Activated naive CD8-positive, alpha-beta T cell (primary cell): Measurements from ENCODE around the gene MAPK4.

Experiments used
- H3K27ac Mint-ChIP-seq: one replicate; pipeline ENCODE4 v1.8.0; 2021; ENCODE audit warnings: mixed read lengths
- H3K27me3 Mint-ChIP-seq: one replicate; pipeline ENCODE4 v1.8.0; 2021; ENCODE audit warnings: mixed read lengths
- H3K36me3 Mint-ChIP-seq: one replicate; pipeline ENCODE4 v1.8.0; 2021; ENCODE audit warnings: mixed read lengths
- H3K4me1 Mint-ChIP-seq: one replicate; pipeline ENCODE4 v1.8.0; 2021; ENCODE audit warnings: low read depth, mixed read lengths
- H3K4me3 Mint-ChIP-seq: one replicate; pipeline ENCODE4 v1.8.0; 2021; ENCODE audit warnings: mild to moderate bottlenecking, mixed read lengths
- H3K9me3 Mint-ChIP-seq: one replicate; pipeline ENCODE4 v1.8.0; 2021; ENCODE audit warnings: low read depth, mixed read lengths

The MAPK4 gene

GRCh38 chr18:50644146-50644545, 84.3 kb downstream of the MAPK4 start:
- no peak overlapping the region for H3K4me3 Mint-ChIP-seq
- H3K36me3 Mint-ChIP-seq = no peaks in the 10 kb centered on the region
- H3K4me1 Mint-ChIP-seq = no peaks in the 10 kb centered on the region
- no peaks in the 10 kb centered on the region for H3K9me3 Mint-ChIP-seq
- no peak overlapping the region for H3K27ac Mint-ChIP-seq
- no peaks in the 10 kb centered on the region for H3K27me3 Mint-ChIP-seq

DNA sequence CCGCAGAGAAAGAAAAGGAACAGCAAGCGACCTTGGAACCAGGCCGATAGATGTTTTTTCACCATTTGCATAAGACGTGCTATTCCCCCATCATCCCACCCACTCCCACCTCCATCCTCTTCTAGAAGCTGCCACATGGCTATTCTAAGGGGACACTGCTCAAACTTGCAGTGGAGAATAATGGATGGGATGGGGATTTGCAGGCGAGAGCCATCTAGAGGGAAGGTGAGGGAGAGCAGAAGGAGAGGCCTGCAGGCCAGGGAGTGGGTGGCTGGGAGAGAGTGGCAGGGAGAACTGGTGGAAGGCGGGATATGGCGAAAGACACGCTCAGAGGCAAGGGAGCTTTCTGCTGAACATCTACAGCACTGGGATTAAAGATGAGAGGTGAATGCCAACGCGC, 84.9 kb downstream of the MAPK4 start:
- Mint-ChIP-seq H3K4me1 (no peaks in the 10 kb centered on the region), H3K4me3 (no peak overlapping the region), H3K36me3 (no peaks in the 10 kb centered on the region), H3K9me3 (no peaks in the 10 kb centered on the region), H3K27me3 (no peaks in the 10 kb centered on the region), H3K27ac (no peak overlapping the region)

GRCh38 chr18:50647237-50647636, 87.3 kb downstream of the MAPK4 start:
- Mint-ChIP-seq H3K9me3 (no peaks in the 10 kb centered on the region), H3K27ac (no peak overlapping the region), H3K4me1 (no peaks in the 10 kb centered on the region), H3K27me3 (no peaks in the 10 kb centered on the region), H3K4me3 (no peak overlapping the region), H3K36me3 (no peaks in the 10 kb centered on the region)

DNA sequence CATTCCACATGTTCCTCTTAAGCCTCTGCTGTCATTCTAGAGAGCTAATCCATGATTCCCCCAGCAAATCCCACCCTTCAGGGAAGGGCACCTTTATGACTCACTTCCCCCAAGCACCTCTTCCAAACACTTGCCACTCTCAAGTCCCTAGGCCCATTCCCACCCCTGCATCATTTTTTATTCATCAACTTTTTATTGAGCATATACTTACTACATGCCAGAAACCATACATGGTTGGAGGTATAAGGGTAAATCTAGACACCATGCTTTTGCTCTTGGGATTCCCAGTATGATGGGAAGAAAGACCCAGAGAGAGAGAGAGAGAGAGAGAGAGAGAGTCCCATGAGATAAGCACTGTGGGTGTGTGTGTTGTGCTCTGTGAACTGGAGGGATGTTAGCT, 87.9 kb downstream of the MAPK4 start:
- Mint-ChIP-seq H3K36me3 (no peaks in the 10 kb centered on the region), H3K4me3 (no peak overlapping the region), H3K27me3 (no peaks in the 10 kb centered on the region), H3K9me3 (no peaks in the 10 kb centered on the region), H3K27ac (no peak overlapping the region), H3K4me1 (no peaks in the 10 kb centered on the region)

DNA sequence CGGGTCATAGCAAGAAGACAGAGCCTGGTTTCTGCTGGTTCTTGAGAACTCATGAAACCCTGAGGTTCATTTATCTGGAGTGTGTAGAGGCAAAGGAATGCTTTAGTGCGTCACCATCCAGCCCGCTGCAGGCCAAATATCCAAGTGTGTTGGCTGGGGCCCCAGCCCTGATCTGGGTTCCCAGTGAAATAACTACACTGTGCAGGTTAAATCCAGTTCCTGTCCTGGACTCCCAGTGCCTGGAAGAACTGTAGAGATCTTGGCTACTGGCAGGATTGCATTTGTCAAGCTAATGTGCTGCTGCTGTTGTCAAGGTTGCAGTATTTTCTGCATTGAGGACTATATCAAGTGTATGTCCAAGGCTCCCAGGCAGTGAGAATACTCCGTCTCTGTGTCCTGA, 89.9 kb downstream of the MAPK4 start:
- Mint-ChIP-seq H3K9me3 (no peaks in the 10 kb centered on the region), H3K4me1 (no peaks in the 10 kb centered on the region), H3K36me3 (no peaks in the 10 kb centered on the region), H3K27me3 (no peaks in the 10 kb centered on the region), H3K27ac (no peak overlapping the region), H3K4me3 (no peak overlapping the region)

- H3K36me3 Mint-ChIP-seq = no peaks in the 10 kb centered on the region
- no peak overlapping the region for H3K4me3 Mint-ChIP-seq
Observed at GRCh38 chr18:50651334-50651733, 91.4 kb downstream of the MAPK4 start.

DNA sequence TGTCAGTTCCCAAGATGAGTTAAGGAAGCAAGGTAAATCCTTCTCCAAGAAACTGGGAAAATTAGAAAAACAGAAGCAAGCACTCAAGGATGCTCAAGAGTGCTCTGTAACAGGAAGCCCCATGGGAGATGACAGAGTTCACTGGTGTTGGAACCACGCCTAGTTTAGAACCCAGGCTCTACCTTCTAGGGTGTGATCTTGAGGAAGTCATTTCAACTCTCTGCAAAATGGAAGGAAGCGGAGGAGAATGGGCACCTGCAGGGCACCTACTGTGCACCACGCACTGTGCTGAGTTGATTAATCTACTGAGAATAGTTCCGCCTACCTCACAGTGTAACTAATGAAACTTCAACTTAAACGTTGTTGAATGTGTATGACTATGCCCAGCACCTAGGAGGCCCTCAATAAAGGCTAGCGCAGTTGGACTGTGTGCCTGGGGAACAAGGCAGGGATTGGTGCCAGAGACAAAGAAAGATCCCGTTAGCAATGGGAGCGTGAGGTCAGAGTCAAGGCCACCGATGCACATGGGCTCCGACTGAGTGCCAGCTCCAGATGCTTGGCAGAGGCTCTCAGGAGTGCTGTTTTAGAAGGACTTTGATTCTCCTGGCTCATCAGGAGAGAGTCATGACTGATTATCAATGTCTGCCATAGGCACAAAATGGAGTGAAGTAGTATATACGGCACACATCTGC, 93.7 kb downstream of the MAPK4 start:
- no peaks in the 10 kb centered on the region for H3K27me3 Mint-ChIP-seq
- H3K36me3 Mint-ChIP-seq = no peaks in the 10 kb centered on the region
- H3K4me1 Mint-ChIP-seq = no peaks in the 10 kb centered on the region
- H3K4me3 Mint-ChIP-seq = no peak overlapping the region
- no peaks in the 10 kb centered on the region for H3K9me3 Mint-ChIP-seq
- no peak overlapping the region for H3K27ac Mint-ChIP-seq

More at GRCh38 chr18:50651334-50651733, 91.4 kb downstream of the MAPK4 start:
- Mint-ChIP-seq H3K27ac (no peak overlapping the region), H3K4me1 (no peaks in the 10 kb centered on the region), H3K27me3 (no peaks in the 10 kb centered on the region), H3K9me3 (no peaks in the 10 kb centered on the region)

GRCh38 chr18:50654211-50654610, 94.3 kb downstream of the MAPK4 start:
- no peaks in the 10 kb centered on the region for H3K4me1 Mint-ChIP-seq
- H3K27me3 Mint-ChIP-seq = peaks cover 3% of the 10 kb centered on the region
- no peak overlapping the region for H3K27ac Mint-ChIP-seq
- H3K9me3 Mint-ChIP-seq = no peaks in the 10 kb centered on the region
- H3K36me3 Mint-ChIP-seq = no peaks in the 10 kb centered on the region
- no peak overlapping the region for H3K4me3 Mint-ChIP-seq

DNA sequence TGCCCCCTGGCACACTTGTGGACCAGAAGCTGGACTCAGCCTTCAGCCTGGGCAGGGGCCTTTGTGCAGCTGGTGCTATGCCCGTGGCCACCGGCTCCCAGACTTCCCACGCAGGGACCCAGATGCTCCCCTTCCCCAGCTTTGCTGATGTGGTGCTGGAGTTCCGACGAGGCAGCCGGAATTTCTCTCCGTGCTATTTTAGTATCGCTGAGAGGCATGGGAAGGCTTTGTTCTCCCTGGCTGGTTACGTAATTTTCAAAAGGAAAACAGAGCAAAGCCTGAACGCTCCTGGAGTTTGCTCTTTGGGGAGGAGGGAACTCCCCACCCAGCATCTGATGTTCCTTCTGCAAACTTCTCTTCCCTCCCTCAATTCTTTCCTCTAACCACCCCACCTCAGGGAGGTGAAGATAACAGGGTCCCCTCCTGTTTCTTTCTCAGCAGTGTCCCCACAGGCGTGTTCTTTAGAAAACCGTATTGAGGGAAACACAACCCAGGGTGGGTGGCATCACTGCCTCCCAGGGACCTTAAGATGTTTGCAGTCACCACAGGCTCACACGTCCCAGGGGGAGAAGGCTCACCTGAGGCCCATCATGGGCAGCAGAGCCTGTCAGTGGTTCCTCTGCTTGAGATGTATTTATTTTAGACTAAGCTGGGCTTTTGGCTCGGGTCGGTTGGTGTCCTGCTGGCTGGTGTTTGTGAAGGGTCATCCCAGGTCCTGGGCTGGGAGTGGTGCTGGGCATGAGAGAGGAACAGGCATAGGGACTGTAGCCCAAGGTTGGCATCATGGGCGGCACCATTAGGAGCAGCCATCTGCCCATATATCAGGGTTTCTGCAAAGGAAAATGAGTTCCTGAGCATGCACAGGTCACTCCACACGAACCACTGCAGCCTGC, 95.0 kb downstream of the MAPK4 start:
- Mint-ChIP-seq H3K36me3 (no peaks in the 10 kb centered on the region), H3K4me3 (no peak overlapping the region), H3K4me1 (no peaks in the 10 kb centered on the region), H3K27ac (no peak overlapping the region), H3K9me3 (no peaks in the 10 kb centered on the region), H3K27me3 (peaks cover 3% of the 10 kb centered on the region)

- no peak overlapping the region for H3K4me3 Mint-ChIP-seq
- H3K36me3 Mint-ChIP-seq = no peaks in the 10 kb centered on the region
- H3K4me1 Mint-ChIP-seq = no peaks in the 10 kb centered on the region
- H3K9me3 Mint-ChIP-seq = no peaks in the 10 kb centered on the region
- no peak overlapping the region for H3K27ac Mint-ChIP-seq
- peaks cover 3% of the 10 kb centered on the region for H3K27me3 Mint-ChIP-seq
Observed at GRCh38 chr18:50656396-50656795, 96.5 kb downstream of the MAPK4 start.

GRCh38 chr18:50656841-50657470, 97.1 kb downstream of the MAPK4 start:
- Mint-ChIP-seq H3K9me3 (no peaks in the 10 kb centered on the region), H3K27ac (no peak overlapping the region), H3K27me3 (peaks cover 3% of the 10 kb centered on the region), H3K36me3 (no peaks in the 10 kb centered on the region), H3K4me3 (no peak overlapping the region), H3K4me1 (no peaks in the 10 kb centered on the region)

- Mint-ChIP-seq H3K36me3 (no peaks in the 10 kb centered on the region), H3K27ac (no peak overlapping the region), H3K4me3 (no peak overlapping the region), H3K9me3 (no peaks in the 10 kb centered on the region), H3K27me3 (peaks cover 3% of the 10 kb centered on the region), H3K4me1 (no peaks in the 10 kb centered on the region)
Observed at GRCh38 chr18:50658601-50659000, 98.7 kb downstream of the MAPK4 start.

DNA sequence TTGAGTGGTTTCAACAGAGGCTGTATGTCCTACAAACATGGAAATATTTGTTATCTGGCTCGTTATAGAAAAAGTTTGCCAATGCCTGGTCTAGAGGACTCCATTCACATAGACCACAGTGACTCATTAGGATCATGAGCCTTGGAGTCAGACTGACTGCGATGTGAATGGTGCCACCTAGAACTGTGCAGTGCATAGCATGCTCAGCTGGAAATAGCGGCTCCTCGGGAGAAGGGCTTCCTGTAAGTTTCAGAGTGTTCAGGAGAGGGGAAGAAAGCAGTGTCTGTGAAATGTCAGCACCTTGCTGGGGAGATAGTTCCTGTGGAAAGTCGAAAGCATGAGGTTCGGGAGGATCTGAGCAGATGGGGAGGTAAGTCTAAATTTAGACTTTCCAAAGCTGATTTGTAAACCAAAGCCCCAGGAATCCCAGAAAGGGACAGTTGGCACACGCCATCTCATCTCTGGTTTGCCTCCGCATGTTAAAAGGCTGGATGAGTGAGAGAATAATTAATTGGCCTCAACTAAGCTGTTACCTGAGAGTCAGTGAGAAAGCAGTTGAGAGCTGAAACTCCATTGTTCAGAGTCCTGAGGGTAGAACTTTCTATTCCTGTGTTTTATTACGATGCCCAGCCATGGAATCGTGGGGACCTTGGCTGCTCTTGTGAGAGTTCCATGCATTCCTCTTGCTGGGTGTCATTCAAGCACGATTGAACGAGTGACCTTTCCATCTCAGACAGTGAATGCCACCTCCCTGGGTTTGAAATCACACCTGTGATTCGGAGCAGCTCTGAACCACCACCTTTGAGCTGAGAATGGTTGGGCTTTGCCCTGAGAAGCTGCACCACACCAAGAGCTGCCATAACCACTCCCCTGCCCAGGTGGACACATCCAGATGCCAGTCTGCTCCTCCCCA, 99.5 kb downstream of the MAPK4 start:
- Mint-ChIP-seq H3K27me3 (peaks cover 3% of the 10 kb centered on the region), H3K4me1 (no peaks in the 10 kb centered on the region), H3K27ac (no peak overlapping the region), H3K9me3 (no peaks in the 10 kb centered on the region), H3K4me3 (no peak overlapping the region), H3K36me3 (no peaks in the 10 kb centered on the region)

DNA sequence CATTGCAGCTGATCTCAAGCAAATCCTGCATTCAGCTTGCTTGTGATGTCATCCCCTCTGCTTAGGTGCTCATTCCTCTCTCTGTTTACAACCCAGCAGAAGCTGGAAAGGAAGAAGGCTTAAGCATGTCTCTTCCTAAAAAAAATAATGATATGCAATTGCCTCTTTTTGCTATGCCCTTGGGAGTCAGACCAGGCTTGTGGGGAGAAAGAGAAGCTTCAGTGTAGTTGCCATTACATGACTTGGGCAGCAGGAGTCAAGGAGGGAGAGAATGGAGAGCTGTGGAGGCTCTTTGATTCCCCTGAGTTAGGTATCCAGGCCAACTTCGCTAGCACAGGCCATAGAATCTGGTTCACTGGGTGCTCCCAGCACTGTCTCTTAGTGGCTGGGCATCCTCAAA, 101.1 kb downstream of the MAPK4 start:
- Mint-ChIP-seq H3K9me3 (no peaks in the 10 kb centered on the region), H3K4me1 (no peaks in the 10 kb centered on the region), H3K36me3 (no peaks in the 10 kb centered on the region), H3K27ac (no peak overlapping the region), H3K4me3 (no peak overlapping the region), H3K27me3 (peaks cover 3% of the 10 kb centered on the region)
